Measurements from ENCODE around the gene SIM1. TPM values are rescaled to one million over a fixed set of nuclear protein-coding genes. Genes with fewer than 3 reads are reported as not detected.

SIM1 gene
- total RNA-seq, 1 donor from 2014 or later: not detected

DNA sequence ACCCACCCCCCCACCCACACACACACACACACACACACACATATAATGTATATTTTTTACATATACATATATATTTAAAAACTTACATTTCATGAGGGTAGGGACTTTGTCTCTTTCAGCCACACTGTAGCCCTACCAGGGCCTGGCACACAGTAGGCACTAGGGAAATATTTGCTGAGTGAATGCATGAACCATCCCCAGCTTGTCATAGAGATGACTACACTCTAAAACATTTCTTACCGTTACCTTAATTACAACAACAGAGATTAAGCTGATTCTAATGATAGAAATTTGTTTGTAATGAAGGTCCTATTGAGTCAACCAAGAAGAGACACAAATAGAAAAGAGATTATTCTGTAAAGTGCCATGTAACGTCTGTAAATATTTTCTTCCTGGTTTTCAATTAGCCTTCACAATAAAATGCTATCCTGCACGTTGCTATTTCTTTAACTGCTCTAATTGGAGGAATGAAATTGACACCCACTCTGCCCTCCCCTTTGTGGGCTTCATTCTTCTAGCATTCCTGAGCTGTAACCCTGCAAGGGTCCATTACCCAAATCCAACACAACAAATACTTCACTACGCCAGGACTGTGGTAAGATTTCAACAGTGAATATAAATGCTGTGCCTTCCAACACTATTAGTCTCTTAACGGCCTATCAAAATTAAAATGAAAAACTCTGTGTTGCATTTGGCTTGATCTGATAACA is 30.8 kb downstream of the SIM1 start:
- no peaks in the 10 kb centered on the region for H3K4me1 ChIP-seq
- TF ChIP-seq, protein P1, sequence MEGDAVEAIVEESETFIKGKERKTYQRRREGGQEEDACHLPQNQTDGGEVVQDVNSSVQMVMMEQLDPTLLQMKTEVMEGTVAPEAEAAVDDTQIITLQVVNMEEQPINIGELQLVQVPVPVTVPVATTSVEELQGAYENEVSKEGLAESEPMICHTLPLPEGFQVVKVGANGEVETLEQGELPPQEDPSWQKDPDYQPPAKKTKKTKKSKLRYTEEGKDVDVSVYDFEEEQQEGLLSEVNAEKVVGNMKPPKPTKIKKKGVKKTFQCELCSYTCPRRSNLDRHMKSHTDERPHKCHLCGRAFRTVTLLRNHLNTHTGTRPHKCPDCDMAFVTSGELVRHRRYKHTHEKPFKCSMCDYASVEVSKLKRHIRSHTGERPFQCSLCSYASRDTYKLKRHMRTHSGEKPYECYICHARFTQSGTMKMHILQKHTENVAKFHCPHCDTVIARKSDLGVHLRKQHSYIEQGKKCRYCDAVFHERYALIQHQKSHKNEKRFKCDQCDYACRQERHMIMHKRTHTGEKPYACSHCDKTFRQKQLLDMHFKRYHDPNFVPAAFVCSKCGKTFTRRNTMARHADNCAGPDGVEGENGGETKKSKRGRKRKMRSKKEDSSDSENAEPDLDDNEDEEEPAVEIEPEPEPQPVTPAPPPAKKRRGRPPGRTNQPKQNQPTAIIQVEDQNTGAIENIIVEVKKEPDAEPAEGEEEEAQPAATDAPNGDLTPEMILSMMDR (IDR thresholded peaks at IDR 0.05; ENCODE audit: borderline replicate concordance): no peak
- no peak overlapping the region for H3K4me3 ChIP-seq
- DNase-seq: no peak
- no peak overlapping the region for H3K27ac ChIP-seq (replicated peaks)
- intact Hi-C loops (cut with micrococcal nuclease): no loop called here
- H3K9me3 ChIP-seq (replicated peaks): no peaks in the 10 kb centered on the region
- H3K36me3 ChIP-seq: no peaks in the 10 kb centered on the region
- peaks cover 82% of the 10 kb centered on the region for H3K27me3 ChIP-seq (ENCODE audit: low read depth)

DNA sequence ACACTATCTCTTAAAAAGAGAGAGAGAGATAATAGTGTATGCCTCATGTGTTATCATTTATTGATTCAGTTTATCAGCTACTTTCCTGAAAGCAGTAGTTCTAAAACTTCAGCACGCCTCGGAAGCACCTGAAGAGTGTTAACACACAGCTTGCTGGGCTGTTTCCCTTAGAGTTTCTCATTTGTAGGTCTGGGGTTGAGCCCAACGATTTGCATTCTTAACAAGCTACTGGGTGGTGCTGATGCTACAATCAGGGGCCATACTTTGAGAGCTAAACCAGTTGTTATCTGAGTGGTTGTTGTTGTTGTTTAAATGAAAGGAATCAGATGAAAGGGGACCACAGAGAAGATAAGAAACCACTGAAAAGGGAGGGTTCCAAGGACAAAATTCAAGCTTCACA is 32.6 kb downstream of the SIM1 start:
- no peak for DNase-seq
- H3K9me3 ChIP-seq (replicated peaks): no peaks in the 10 kb centered on the region
- no peaks in the 10 kb centered on the region for H3K36me3 ChIP-seq
- no peak overlapping the region for H3K4me3 ChIP-seq
- TF ChIP-seq, protein P1 (IDR thresholded peaks at IDR 0.05; ENCODE audit: borderline replicate concordance): no peak
- no peak overlapping the region for H3K27ac ChIP-seq (replicated peaks)
- H3K4me1 ChIP-seq: no peaks in the 10 kb centered on the region
- intact Hi-C loops (cut with micrococcal nuclease): no loop called here
- H3K27me3 ChIP-seq (ENCODE audit: low read depth): peaks cover 73% of the 10 kb centered on the region

DNA sequence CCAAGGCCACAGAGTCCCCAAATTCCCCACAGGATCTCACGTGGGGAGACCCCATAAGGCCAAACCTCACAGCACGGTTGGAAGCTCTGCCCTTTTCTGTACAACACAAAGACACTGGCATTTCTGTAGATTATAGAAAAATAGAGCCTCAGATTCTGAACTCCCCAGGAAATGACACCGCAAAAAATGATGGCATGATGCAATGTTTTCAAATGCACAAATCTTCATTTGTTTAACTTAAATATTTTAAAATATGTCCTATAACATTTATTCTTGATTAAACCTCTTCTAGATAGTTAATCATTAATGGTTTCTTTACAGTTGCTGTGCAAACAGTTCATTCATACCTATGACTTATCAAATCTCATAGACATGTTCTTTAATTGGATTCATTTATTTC is 33.8 kb downstream of the SIM1 start:
- H3K4me3 ChIP-seq: no peak overlapping the region
- TF ChIP-seq, protein P1 (IDR thresholded peaks at IDR 0.05; ENCODE audit: borderline replicate concordance): no peak
- H3K27ac ChIP-seq (replicated peaks): no peak overlapping the region
- no peaks in the 10 kb centered on the region for H3K4me1 ChIP-seq
- no peak for DNase-seq
- H3K27me3 ChIP-seq (ENCODE audit: low read depth): peaks cover 73% of the 10 kb centered on the region
- intact Hi-C loops (cut with micrococcal nuclease): no loop called here
- H3K9me3 ChIP-seq (replicated peaks): no peaks in the 10 kb centered on the region
- H3K36me3 ChIP-seq: no peaks in the 10 kb centered on the region

DNA sequence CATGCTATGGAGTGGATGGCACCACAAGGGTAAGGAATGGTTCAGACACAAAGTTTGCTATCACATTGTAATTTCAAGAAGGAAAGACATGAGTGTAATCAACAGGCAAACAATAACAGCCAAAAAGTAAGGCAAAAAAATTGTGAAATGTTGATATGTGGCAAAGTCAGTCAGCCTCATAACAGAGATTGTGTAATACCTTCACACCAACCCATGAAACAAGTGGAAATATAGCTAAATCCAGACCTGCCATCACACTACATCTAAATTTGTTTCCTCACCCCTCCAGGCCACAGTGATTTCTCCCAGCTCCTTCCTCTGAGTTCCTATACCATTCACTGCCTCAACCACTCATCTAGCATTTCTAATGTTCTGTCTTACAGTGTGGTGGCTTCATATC is 37.3 kb downstream of the SIM1 start:
- intact Hi-C loops (cut with micrococcal nuclease): no loop called here
- no peak for DNase-seq
- Histone ChIP-seq H3K4me1 (no peaks in the 10 kb centered on the region), H3K27me3 (ENCODE audit: low read depth) (peaks cover 58% of the 10 kb centered on the region), H3K36me3 (no peaks in the 10 kb centered on the region), H3K9me3 (replicated peaks) (no peaks in the 10 kb centered on the region), H3K27ac (replicated peaks) (no peak overlapping the region), H3K4me3 (no peak overlapping the region)
- TF ChIP-seq, protein P1 (IDR thresholded peaks at IDR 0.05; ENCODE audit: borderline replicate concordance): no peak

DNA sequence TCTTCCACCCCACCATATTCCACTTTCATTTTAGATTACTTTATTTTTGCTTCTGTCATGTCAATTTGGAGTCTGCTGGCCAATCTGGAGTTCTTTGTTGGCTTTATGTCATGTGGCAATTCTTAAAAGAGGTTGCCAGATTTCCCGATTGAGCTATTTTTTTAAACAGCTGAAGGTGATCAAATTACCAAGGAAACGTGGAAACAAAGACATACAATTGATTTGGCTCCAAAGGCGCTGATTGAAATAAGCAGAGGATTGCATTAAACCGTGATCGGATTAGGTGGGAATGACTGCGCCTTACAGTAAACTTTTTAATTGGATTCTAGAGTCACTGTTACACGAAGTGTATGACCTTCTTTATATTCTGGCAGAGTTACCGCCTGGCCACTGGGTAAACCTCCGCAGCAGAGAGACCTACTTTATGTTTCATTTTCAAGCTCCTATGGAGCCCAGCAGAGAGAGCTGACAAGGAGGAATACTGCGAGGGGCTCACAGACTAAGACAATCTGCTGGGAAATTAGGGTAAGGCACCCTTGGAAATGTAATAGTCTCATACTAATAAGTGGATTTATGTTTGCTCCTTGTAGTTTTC is 37.9 kb downstream of the SIM1 start:
- Histone ChIP-seq H3K4me1 (no peaks in the 10 kb centered on the region), H3K9me3 (replicated peaks) (no peaks in the 10 kb centered on the region), H3K4me3 (no peak overlapping the region), H3K36me3 (no peaks in the 10 kb centered on the region), H3K27me3 (ENCODE audit: low read depth) (peaks cover 52% of the 10 kb centered on the region), H3K27ac (replicated peaks) (no peak overlapping the region)
- TF ChIP-seq, protein P1 (IDR thresholded peaks at IDR 0.05; ENCODE audit: borderline replicate concordance): no peak
- no peak for DNase-seq
- intact Hi-C loops (cut with micrococcal nuclease): no loop called here
